OCI-LY1 (cell line): ENCODE results near the gene GLIS1.

Experiments
- H2AFZ ChIP-seq: fragments of 200-600 bp; sonication (generic), shearing (Covaris generic); 2 replicates; pipeline ENCODE4 v1.6.0; 2014; ENCODE audit warnings: antibody characterized with exemption, mild to moderate bottlenecking, low read length
- H3F3A ChIP-seq: fragments of 200-600 bp; sonication (generic), shearing (Covaris generic); 2 replicates; pipeline ENCODE4 v1.6.0; 2014; ENCODE audit warnings: mild to moderate bottlenecking, antibody characterized with exemption, low read length, moderate library complexity; ENCODE audit not compliant: insufficient read depth
- H3K27ac ChIP-seq: fragments of 200-600 bp; sonication (generic); 2 replicates; pipeline ENCODE4 v1.5.1; 2014; ENCODE audit warnings: low read length, mixed run types, mild to moderate bottlenecking, low read depth; ENCODE audit not compliant: poor library complexity, severe bottlenecking
- H3K27me3 ChIP-seq: fragments of 200-600 bp; sonication (generic); 2 replicates; pipeline ENCODE4 v1.6.0; 2014; ENCODE audit warnings: antibody characterized with exemption, mild to moderate bottlenecking, low read length, moderate library complexity; ENCODE audit not compliant: insufficient read depth
- H3K36me3 ChIP-seq: fragments of 200-600 bp; sonication (generic); 2 replicates; pipeline ENCODE4 v1.6.1; 2014; ENCODE audit warnings: mild to moderate bottlenecking, antibody characterized with exemption, low read length, moderate library complexity, mixed read lengths; ENCODE audit not compliant: insufficient read depth
- H3K4me1 ChIP-seq: fragments of 200-600 bp; sonication (generic); 2 replicates; pipeline ENCODE4 v1.5.1; 2014; ENCODE audit warnings: mild to moderate bottlenecking, low read length, moderate library complexity; ENCODE audit not compliant: insufficient read depth, severe bottlenecking
- H3K4me2 ChIP-seq: fragments of 200-600 bp; sonication (generic), shearing (Covaris generic); 2 replicates; pipeline ENCODE4 v1.6.1; 2014; ENCODE audit warnings: low read length
- H3K4me3 ChIP-seq: fragments of 200-600 bp; sonication (generic); 2 replicates; pipeline ENCODE4 v1.5.1; 2014; ENCODE audit warnings: low read length, low read depth, mild to moderate bottlenecking, mixed read lengths; ENCODE audit not compliant: poor library complexity, severe bottlenecking
- H3K79me2 ChIP-seq: fragments of 200-600 bp; shearing (Covaris generic); 2 replicates; pipeline ENCODE4 v1.6.1; 2016; ENCODE audit warnings: mixed run types, low read length, mixed read lengths; ENCODE audit not compliant: insufficient read depth
- H3K9ac ChIP-seq: fragments of 200-600 bp; sonication (generic), shearing (Covaris generic); 2 replicates; pipeline ENCODE4 v1.6.1; 2014; ENCODE audit warnings: mild to moderate bottlenecking, low read length, mixed read lengths
- H3K9me2 ChIP-seq: fragments of 200-600 bp; sonication (generic), shearing (Covaris generic); 2 replicates; pipeline ENCODE4 v1.6.1; 2014; ENCODE audit warnings: low read depth, mild to moderate bottlenecking, low read length, mixed read lengths
- H3K9me3 ChIP-seq: fragments of 200-600 bp; shearing (Covaris generic); 2 replicates; pipeline ENCODE4 v1.6.1; 2014; ENCODE audit warnings: low read length, mixed read lengths
- H4K20me1 ChIP-seq: fragments of 200-600 bp; sonication (generic), shearing (Covaris generic); 2 replicates; pipeline ENCODE4 v1.6.0; 2016; ENCODE audit warnings: mild to moderate bottlenecking, low read length; ENCODE audit not compliant: insufficient read depth
- EZH2 ChIP-seq: fragments of 200-600 bp; sonication (generic), shearing (Covaris generic); IDR thresholded peaks from 2 replicates; pipeline ENCODE4 v1.8.0; 2017; ENCODE audit warnings: borderline replicate concordance, mixed run types, mild to moderate bottlenecking, antibody characterized with exemption, low read length, moderate library complexity, mixed read lengths
- TF ChIP-seq, protein P1 (sequence below): fragments of 200-600 bp; sonication (generic), shearing (Covaris generic); IDR thresholded peaks from 2 replicates; pipeline ENCODE4 v1.5.1; 2017; ENCODE audit warnings: mild to moderate bottlenecking, antibody characterized with exemption, low read length, moderate library complexity, mixed read lengths

Gene GLIS1

DNA sequence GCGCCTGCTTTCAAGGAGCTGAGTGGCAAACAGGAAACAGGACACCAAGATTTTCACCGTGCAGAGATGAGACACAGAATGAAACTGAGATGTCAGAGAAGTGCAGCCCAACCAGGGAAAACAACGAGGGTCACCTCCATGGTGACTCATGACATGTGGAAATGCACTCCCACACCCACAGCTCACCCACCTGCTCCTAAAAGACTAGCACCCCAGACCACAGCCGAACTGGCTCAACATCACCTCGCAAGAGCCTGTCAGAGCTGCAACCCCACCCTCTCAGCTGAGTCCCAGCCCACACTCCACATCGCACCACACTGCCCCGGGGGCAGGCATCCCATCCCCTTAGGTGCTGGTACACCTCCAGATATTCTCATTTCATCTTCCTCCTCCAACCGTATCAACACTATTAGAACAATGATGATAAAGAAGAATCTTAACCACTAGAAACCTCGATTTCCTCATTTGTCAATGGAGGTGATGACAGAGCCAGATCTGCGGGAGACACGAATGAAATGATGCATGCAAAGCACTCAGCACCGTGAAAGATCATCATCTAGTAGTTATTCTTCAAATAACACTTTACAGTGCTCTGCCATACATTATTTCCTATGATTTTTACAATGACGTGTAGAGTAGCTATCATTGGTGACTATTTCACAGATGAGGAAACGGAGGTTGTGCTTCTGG, 176.5 kb downstream of the GLIS1 start:
- Histone ChIP-seq H3K4me1 (no peaks in the 10 kb centered on the region), H3K9me2 (no peaks in the 10 kb centered on the region), H3K4me2 (no peak overlapping the region), H3K27me3 (no peaks in the 10 kb centered on the region), H3K9me3 (no peaks in the 10 kb centered on the region), H3K4me3 (no peak overlapping the region), H3F3A (no peaks in the 10 kb centered on the region), H3K27ac (no peak overlapping the region), H2AFZ (no peak overlapping the region), H4K20me1 (no peaks in the 10 kb centered on the region), H3K36me3 (no peaks in the 10 kb centered on the region), H3K9ac (no peak overlapping the region), H3K79me2 (no peaks in the 10 kb centered on the region)
- TF ChIP-seq, protein P1, sequence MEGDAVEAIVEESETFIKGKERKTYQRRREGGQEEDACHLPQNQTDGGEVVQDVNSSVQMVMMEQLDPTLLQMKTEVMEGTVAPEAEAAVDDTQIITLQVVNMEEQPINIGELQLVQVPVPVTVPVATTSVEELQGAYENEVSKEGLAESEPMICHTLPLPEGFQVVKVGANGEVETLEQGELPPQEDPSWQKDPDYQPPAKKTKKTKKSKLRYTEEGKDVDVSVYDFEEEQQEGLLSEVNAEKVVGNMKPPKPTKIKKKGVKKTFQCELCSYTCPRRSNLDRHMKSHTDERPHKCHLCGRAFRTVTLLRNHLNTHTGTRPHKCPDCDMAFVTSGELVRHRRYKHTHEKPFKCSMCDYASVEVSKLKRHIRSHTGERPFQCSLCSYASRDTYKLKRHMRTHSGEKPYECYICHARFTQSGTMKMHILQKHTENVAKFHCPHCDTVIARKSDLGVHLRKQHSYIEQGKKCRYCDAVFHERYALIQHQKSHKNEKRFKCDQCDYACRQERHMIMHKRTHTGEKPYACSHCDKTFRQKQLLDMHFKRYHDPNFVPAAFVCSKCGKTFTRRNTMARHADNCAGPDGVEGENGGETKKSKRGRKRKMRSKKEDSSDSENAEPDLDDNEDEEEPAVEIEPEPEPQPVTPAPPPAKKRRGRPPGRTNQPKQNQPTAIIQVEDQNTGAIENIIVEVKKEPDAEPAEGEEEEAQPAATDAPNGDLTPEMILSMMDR = no peak
- TF ChIP-seq EZH2 = no peak

DNA sequence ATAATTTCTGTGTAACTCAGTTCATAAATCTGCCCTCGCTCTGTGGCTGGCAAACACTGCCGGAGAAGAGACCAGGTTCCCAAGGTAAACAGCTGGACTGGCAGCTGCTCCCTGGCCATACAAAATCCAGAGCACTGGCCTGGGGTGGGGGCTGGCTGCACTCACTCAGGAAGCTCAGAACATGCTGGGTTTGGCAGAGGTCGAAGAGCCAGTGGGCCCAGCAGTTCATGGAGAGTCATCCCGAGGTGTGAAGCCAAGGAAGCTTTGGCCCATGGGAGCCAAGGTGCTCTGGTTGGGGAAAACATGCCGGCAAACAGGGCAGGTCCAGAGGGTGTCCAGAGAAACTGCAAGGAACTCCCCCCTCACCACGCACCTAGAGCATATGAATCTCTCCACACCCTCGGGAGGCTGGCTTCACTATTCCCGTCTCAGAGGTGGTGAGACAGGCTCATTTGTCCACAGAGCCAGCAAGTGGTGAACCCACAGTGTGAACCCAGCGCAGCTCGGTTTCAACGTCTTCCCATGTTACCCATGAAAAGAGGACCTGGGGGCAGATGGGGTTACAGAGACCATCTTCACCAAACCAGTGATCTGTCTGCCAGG, 177.4 kb downstream of the GLIS1 start:
- Histone ChIP-seq H3K4me1 (no peaks in the 10 kb centered on the region), H3K4me2 (no peak overlapping the region), H3F3A (no peaks in the 10 kb centered on the region), H3K9me3 (no peaks in the 10 kb centered on the region), H3K9ac (no peak overlapping the region), H3K36me3 (no peaks in the 10 kb centered on the region), H3K27me3 (no peaks in the 10 kb centered on the region), H3K79me2 (no peaks in the 10 kb centered on the region), H3K27ac (no peak overlapping the region), H3K4me3 (no peak overlapping the region), H2AFZ (no peak overlapping the region), H3K9me2 (no peaks in the 10 kb centered on the region), H4K20me1 (no peaks in the 10 kb centered on the region)
- TF ChIP-seq EZH2 = no peak
- TF ChIP-seq, protein P1 = no peak

DNA sequence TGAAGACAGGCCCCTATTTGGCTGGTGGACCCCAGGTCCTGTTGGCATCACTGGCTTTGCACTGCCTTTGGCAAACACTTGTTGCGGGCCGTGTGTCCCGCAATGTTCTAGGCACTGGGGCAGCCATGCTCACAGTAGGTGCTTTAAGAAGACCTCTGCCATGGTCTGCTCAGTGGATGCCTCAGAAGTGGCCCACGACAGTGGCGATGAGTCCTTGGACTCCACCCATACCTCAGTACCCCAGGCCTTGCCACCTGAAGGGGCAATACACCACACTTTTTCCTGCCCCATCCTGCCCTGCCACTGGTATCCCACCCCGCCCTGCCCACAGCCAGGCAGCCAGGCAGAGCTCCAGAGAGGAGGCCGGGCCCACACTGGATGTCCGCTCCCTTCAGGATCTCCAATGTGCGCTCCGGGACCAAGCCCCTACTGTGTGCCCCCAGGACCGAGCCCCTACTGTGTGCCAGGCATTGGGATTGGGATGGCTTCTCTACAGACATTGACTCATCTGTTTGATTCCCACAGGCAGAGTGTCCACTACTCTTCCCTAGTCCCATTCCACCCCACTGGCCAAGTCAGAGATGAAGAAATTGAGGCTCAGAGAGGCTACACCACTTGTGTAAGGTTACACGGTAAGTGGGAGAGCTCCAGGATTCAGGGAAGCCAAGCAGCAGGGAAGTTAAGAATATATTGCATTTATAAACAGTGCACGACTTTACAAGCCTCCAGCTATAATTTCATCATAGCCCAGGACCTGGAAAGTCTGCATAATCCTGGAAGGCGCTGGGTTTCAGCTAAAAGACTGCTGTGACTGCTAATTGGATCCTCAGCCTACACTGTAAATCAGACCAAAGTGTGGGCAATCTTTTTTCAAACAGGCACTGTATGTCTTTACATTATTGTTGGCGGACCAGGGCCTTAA, 178.1 kb downstream of the GLIS1 start:
- Histone ChIP-seq H3K4me1 (no peaks in the 10 kb centered on the region), H3K9me2 (no peaks in the 10 kb centered on the region), H3K27ac (no peak overlapping the region), H3K79me2 (no peaks in the 10 kb centered on the region), H3K4me2 (no peak overlapping the region), H3K27me3 (no peaks in the 10 kb centered on the region), H4K20me1 (no peaks in the 10 kb centered on the region), H3K36me3 (no peaks in the 10 kb centered on the region), H2AFZ (no peak overlapping the region), H3K9me3 (no peaks in the 10 kb centered on the region), H3F3A (no peaks in the 10 kb centered on the region), H3K9ac (no peak overlapping the region), H3K4me3 (no peak overlapping the region)
- TF ChIP-seq, protein P1 = no peak
- TF ChIP-seq EZH2 = no peak
